GM20431 (cell line): ENCODE data around the gene PTPN14.

Experiments used
- in situ Hi-C: fragments of 300-500 bp; cut with MseI, MboI; formaldehyde crosslinking; loops from one replicate; pipeline ENCODE4 v1.15.0; 2020; ENCODE audit warnings: low sequenced_read_pairs; ENCODE audit not compliant: unreplicated experiment

Gene PTPN14

DNA sequence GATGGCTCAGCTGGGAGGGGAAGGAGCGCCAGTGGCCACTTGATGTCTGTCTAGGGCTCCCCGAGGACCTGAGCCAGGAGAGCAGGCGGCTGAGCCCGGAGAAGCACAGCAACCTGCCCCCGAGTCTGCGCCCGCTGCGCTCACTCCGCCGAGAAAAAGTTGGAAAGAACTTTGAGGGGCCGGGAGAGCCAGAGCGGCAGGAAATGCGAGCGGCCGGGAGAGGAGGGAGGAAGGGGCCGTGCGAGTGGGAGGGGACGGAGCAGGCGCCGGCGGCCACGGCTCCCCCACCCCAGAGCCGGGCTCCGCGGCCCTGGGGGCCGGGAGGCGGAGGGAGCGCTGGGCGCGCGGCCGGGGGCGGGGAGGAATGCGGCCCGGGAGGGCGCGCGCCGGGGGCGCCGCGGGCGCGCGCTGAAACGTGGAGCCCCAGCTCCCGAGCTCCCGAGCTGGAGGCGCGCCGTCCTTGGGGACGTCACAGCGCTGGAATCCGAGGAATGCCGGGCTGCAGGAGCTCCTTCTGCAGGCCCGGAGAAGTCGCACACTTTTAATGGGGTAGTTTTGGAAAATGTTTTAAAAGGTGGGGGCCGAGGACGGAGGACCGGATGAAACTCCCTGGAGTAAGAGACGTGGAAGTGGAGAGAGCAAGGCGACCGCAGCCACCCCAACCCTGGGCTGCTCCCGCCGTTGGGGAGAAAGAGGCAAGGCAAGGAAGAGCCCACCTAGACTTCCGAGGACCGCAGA is at the start of gene PTPN14:
Gene PTPN14 (minus strand): TSS at position 167 of the 738 bp plus-strand sequence. CDS start 86,799 bp downstream, outside the sequence.
- in situ Hi-C loops: no loop called here

DNA sequence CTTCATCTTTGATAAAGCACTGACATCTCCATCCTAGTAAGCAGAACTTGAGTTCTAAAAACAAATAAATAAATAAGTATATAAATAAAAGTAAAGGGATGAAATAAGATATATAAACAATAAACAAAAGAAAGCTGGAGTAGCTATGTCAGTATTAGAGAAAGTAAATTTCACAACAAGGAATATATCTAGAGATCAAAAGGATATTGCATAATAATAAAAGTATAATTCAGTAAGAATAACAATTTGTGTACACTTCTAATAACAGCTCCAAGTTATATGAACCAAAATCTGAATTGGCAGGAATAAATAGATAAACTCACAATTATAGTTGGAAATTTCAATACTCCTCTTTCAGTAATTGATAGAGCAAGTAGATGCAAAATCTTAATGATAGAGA is 41.8 kb upstream of the PTPN14 start:
- in situ Hi-C loops: loop anchor here (25.0 kb wide), 1 partner anchor 256 kb away; no protein-coding TSS in a partner anchor

- in situ Hi-C loops: loop anchor here (25.0 kb wide), 1 partner anchor 255 kb away; no protein-coding TSS in a partner anchor
Observed at GRCh38 chr1:214591918-214592317, 40.5 kb upstream of the PTPN14 start.

- in situ Hi-C loops: loop anchor here (25.0 kb wide), 1 partner anchor 253 kb away; no protein-coding TSS in a partner anchor
Observed at GRCh38 chr1:214590696-214591095, 39.3 kb upstream of the PTPN14 start.

- in situ Hi-C loops: loop anchor here (25.0 kb wide), 1 partner anchor 252 kb away; no protein-coding TSS in a partner anchor
Observed at GRCh38 chr1:214588963-214589597, 37.7 kb upstream of the PTPN14 start.

GRCh38 chr1:214587165-214587564 is 35.8 kb upstream of the PTPN14 start:
- in situ Hi-C loops: loop anchor here (25.0 kb wide), 1 partner anchor 250 kb away; no protein-coding TSS in a partner anchor

DNA sequence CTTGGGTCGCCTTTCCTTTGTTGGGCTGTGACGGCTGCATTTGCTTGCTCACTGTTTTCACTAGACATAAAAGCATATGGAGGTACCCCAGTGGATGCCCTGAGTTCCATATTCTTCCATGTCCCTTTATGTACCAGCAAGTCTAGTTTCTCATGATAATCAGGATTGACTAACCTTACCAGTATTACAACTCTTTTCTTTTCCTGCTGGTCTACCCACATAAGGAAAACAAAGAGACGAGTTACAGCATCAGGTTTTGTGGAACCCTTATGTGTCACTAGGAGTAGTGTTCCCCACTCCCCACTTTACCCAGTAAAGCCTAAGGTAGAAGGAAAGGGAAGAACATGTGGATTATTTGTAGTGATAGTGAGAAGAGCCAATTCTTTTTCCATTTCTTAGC is 35.2 kb upstream of the PTPN14 start:
- in situ Hi-C loops: loop anchor here (25.0 kb wide), 1 partner anchor 249 kb away; no protein-coding TSS in a partner anchor

DNA sequence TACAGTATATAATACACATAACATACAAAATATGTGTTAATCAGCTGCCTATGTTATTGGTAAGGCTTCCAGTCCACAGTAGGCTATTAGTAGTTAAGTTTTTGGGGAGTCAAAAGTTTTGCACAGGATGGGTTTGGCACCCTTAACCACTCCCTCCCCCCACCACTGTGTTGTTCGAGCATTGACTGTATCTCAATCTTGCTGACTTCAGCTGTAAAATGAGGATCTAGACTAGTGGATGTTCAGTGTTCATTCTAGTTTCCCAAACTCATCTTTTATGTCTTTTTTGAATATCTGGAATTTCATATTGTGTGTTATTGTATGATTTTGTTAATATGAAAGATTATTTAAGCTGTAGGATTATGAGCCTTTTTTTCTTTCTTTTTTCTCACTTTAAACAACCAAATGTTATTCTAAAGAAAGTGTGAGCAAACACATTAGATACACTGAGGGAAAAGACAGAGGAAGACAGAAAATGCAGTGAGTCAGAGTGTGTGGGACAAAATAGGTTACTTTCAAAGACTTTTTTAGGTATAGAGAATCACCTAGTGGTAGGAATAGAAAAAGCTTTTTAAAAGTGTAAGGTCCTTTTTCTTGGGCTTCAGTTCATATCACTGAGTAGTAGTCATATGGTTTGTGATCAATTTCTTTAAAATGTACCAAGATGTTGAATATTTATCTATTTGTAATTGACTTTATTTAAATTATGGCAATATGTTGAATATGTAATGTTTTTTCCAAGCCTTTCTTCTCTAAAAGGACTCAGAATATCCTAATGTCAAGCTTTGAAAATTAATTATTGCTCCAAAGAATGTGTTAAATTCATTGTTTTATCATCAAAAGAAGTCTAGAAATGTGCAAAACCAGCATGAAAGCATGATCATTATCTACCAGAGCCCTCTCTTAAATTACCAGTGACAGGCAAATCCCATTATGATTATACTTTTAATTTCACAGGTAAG is 33.7 kb upstream of the PTPN14 start:
- in situ Hi-C loops: loop anchor here (25.0 kb wide), 1 partner anchor 248 kb away; no protein-coding TSS in a partner anchor

GRCh38 chr1:214583824-214584554 is 32.6 kb upstream of the PTPN14 start:
- in situ Hi-C loops: loop anchor here (25.0 kb wide), 1 partner anchor 247 kb away; no protein-coding TSS in a partner anchor

GRCh38 chr1:214583113-214583512 is 31.7 kb upstream of the PTPN14 start:
- in situ Hi-C loops: loop anchor here (25.0 kb wide), 1 partner anchor 246 kb away; no protein-coding TSS in a partner anchor

GRCh38 chr1:214582289-214582891 is 31.0 kb upstream of the PTPN14 start:
- in situ Hi-C loops: loop anchor here (25.0 kb wide), 1 partner anchor 245 kb away; no protein-coding TSS in a partner anchor

DNA sequence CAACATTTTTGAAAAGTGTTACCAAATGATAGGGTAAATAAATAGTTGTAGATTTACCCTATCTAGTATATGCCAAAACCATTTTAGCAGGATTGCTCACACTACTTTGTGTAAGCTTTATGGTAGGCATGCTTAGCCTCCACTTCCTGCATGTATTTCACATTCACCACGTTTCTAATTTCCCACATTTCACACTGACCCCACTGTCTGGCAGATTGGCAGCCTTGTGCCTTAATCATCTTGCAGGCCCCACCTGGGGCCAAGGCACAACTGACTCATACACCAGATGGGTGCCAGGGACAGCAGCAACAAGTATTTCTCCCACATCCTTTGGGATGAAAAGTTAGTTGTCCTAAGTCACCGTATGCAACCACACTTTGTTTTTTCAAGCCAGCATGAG is 30.4 kb upstream of the PTPN14 start:
- in situ Hi-C loops: loop anchor here (25.0 kb wide), 1 partner anchor 244 kb away; no protein-coding TSS in a partner anchor

DNA sequence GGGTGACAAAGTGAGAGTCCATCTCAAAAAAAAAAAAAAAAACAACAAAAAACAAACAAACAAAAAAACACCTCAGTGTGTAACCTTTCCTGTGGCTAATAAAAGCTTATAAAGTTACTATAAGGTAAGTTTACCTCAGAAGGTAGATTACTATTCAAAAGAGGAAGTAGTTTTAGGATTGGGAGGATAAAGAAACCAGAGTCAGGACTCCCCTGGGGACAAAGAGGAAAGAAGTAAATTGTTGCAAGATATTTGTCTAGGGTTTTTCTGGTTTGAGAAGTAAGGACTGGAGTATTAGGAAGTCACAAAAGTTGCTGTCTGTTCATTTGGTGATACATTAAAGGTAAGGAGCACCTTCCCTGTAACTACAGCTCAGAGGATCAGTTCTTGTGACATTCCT is 27.8 kb upstream of the PTPN14 start:
- in situ Hi-C loops: loop anchor here (25.0 kb wide), 1 partner anchor 242 kb away; no protein-coding TSS in a partner anchor

DNA sequence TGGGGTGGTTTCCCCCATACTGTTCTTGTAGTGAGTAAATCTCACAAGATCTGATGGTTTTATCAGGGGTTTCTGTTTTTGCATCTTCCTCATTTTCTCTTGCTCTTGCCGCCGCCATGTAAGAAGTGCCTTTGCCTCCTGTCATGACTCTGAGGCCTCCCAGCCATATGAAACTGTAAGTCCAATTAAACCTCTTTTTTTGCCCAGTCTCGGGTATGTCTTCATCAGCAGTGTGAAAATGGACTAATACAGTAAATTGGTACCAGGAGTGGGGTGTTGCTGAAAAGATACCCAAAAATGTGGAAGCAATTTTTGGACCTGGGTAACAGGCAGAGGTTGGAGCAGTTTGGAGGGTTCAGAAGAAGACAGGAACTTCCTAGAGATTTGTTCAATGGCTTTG is 24.7 kb upstream of the PTPN14 start:
- in situ Hi-C loops: loop anchor here (25.0 kb wide), 1 partner anchor 239 kb away; no protein-coding TSS in a partner anchor

- in situ Hi-C loops: loop anchor here (25.0 kb wide), 1 partner anchor 238 kb away; no protein-coding TSS in a partner anchor
Observed at GRCh38 chr1:214574598-214575411, 23.4 kb upstream of the PTPN14 start.

- in situ Hi-C loops: no loop called here
Observed at GRCh38 chr1:214573386-214574318, 22.2 kb upstream of the PTPN14 start.

DNA sequence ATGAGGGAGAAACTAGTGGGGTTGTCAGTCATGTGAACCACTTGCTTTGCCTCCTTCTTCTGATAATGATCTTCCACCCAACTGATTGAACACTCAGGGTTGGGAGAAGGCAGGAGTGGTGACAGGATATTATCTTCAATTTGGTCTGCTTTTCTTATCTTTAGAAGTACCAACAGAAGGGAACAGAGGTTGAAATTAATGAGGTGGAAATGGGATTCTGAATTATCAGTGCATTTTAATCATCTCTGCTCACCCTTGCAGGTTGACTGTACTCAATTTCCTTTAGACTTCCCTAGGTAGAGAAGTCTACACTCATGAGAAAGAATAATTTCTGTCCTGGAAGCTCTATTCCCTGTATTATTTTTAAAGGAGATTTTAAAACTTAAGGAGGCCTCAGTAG is 19.9 kb upstream of the PTPN14 start:
- in situ Hi-C loops: no loop called here
